ENCODE results near the gene ANKRD65.
"Not testable (repeated sequence)": the region's sequence is repeated elsewhere in the genome, so short reads cannot be mapped to it uniquely, and the experiment has no call there.

ANKRD65 gene

DNA sequence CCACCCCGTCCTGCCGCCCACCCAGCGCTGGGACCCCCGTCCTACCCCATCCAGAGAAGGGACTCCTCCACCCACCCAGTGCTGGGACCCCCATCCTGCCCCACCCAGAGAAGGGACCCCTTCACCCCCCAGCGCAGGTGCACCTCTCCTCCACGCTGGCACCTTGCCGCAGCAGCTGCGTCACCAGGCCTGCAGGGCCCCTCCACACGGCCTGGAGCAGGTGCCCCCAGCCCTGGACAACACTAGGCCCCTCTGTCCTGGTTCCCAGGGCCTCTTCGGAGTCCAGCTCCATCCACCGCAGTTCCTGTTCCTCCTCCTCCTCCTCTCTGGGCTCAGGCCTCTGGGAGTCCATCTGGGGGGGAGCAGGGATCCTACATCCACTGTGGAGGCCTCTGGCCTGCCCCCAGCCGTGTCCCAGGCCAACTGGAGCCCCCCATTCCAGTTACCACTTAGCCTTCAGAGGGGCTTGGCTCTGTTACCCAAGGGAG lies 378 bp downstream of the ANKRD65 start:
- Mint-ChIP-seq H3K27ac (no peak overlapping the region), H3K4me1 (ENCODE audit: low read depth) (peaks cover 5% of the 10 kb centered on the region), H3K36me3 (ENCODE audit: low read depth) (no peaks in the 10 kb centered on the region), H3K27me3 (ENCODE audit: low read depth) (peaks cover 10% of the 10 kb centered on the region), H3K4me3 (no peak overlapping the region), H3K9me3 (no peaks in the 10 kb centered on the region)
- DNase-seq (ENCODE audit: low spot score): no peak

GRCh38 chr1:1419813-1420653 lies 1.0 kb downstream of the ANKRD65 start:
- Mint-ChIP-seq H3K4me1 (ENCODE audit: low read depth) (peaks cover 5% of the 10 kb centered on the region), H3K36me3 (ENCODE audit: low read depth) (no peaks in the 10 kb centered on the region), H3K27me3 (ENCODE audit: low read depth) (peaks cover 7% of the 10 kb centered on the region), H3K9me3 (no peaks in the 10 kb centered on the region), H3K4me3 (no peak overlapping the region), H3K27ac (no peak overlapping the region)
- DNase-seq (ENCODE audit: low spot score): no peak

- no peak for DNase-seq (ENCODE audit: low spot score)
- Mint-ChIP-seq H3K27ac (no peak overlapping the region), H3K4me3 (no peak overlapping the region), H3K9me3 (no peaks in the 10 kb centered on the region), H3K4me1 (ENCODE audit: low read depth) (peaks cover 5% of the 10 kb centered on the region), H3K36me3 (ENCODE audit: low read depth) (no peaks in the 10 kb centered on the region), H3K27me3 (ENCODE audit: low read depth) (peaks cover 4% of the 10 kb centered on the region)
These were observed 1.7 kb downstream of the ANKRD65 start for GRCh38 chr1:1419363-1419812.

GRCh38 chr1:1418464-1419362 lies 2.4 kb downstream of the ANKRD65 start:
- H3K4me1 Mint-ChIP-seq (ENCODE audit: low read depth): peaks cover 5% of the 10 kb centered on the region
- H3K36me3 Mint-ChIP-seq (ENCODE audit: low read depth): no peaks in the 10 kb centered on the region
- H3K27me3 Mint-ChIP-seq (ENCODE audit: low read depth): peaks cover 4% of the 10 kb centered on the region
- no peak for DNase-seq (ENCODE audit: low spot score)
- no peaks in the 10 kb centered on the region for H3K9me3 Mint-ChIP-seq
- no peak overlapping the region for H3K27ac Mint-ChIP-seq
- no peak overlapping the region for H3K4me3 Mint-ChIP-seq

GRCh38 chr1:1417825-1418463 lies 3.1 kb downstream of the ANKRD65 start:
- H3K27ac Mint-ChIP-seq; H3K4me1 Mint-ChIP-seq (ENCODE audit: low read depth); H3K9me3 Mint-ChIP-seq; DNase-seq (ENCODE audit: low spot score); H3K27me3 Mint-ChIP-seq (ENCODE audit: low read depth); H3K36me3 Mint-ChIP-seq (ENCODE audit: low read depth); H3K4me3 Mint-ChIP-seq: not testable (repeated sequence)

DNA sequence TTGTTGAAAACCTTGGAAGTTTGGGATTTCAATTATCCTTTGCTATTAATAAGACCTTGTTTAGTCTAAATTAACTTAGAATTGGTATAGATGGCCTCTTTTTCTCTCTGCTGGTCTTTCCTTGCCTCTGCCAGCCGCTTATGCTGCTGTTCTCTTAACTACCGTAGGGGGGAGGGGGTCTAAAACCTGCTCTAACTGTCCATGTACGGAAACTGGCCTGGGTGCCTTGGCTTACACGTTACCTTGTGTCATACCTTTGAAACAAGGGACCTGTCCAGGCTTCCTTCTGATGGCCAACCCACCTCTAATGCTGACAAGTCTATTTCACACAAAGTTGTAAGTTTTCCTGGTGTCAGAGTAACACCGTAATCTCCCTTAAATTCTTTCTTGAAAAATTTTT lies 3.7 kb downstream of the ANKRD65 start:
- not testable (repeated sequence) for H3K9me3 Mint-ChIP-seq; H3K36me3 Mint-ChIP-seq (ENCODE audit: low read depth); H3K27ac Mint-ChIP-seq; H3K4me1 Mint-ChIP-seq (ENCODE audit: low read depth); H3K4me3 Mint-ChIP-seq; DNase-seq (ENCODE audit: low spot score); H3K27me3 Mint-ChIP-seq (ENCODE audit: low read depth)

- H3K36me3 Mint-ChIP-seq (ENCODE audit: low read depth): peaks cover 2% of the 10 kb centered on the region
- peaks cover 5% of the 10 kb centered on the region for H3K4me1 Mint-ChIP-seq (ENCODE audit: low read depth)
- H3K27ac Mint-ChIP-seq: no peak overlapping the region
- no peak overlapping the region for H3K4me3 Mint-ChIP-seq
- peaks cover 3% of the 10 kb centered on the region for H3K9me3 Mint-ChIP-seq
- no peak for DNase-seq (ENCODE audit: low spot score)
- peaks cover 4% of the 10 kb centered on the region for H3K27me3 Mint-ChIP-seq (ENCODE audit: low read depth)
These were observed 5.3 kb downstream of the ANKRD65 start for GRCh38 chr1:1415751-1416150.

- not testable (repeated sequence) for H3K36me3 Mint-ChIP-seq (ENCODE audit: low read depth); DNase-seq (ENCODE audit: low spot score); H3K9me3 Mint-ChIP-seq; H3K27me3 Mint-ChIP-seq (ENCODE audit: low read depth); H3K4me3 Mint-ChIP-seq; H3K27ac Mint-ChIP-seq; H3K4me1 Mint-ChIP-seq (ENCODE audit: low read depth)
These were observed 8.7 kb downstream of the ANKRD65 start for GRCh38 chr1:1412311-1412902.

DNA sequence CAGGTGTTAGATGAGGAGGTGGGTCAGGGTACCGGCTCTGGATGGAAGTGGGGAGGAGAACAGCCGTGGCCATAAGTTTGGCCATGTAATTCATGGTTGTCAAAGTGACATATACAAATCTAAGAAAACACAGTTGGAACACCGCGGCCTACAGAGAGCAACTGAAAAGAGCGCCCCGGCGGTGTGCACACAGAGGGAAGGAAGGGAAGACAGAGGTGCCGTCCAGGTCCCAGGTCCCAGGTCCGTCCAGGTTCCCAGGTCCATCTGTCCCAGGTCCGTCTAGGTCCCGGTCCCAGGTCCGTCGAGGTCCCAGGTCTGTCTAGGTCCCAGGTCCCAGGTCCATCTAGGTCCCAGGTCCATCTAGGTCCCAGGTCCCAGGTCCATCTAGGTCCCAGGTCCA lies 9.4 kb downstream of the ANKRD65 start:
- peaks cover 8% of the 10 kb centered on the region for H3K4me1 Mint-ChIP-seq (ENCODE audit: low read depth)
- H3K9me3 Mint-ChIP-seq: peaks cover 3% of the 10 kb centered on the region
- H3K36me3 Mint-ChIP-seq (ENCODE audit: low read depth): peaks cover 11% of the 10 kb centered on the region
- no peak overlapping the region for H3K4me3 Mint-ChIP-seq
- H3K27me3 Mint-ChIP-seq (ENCODE audit: low read depth): peaks cover 2% of the 10 kb centered on the region
- DNase-seq (ENCODE audit: low spot score): no peak
- no peak overlapping the region for H3K27ac Mint-ChIP-seq

- H3K27me3 Mint-ChIP-seq (ENCODE audit: low read depth); H3K27ac Mint-ChIP-seq; H3K4me3 Mint-ChIP-seq; DNase-seq (ENCODE audit: low spot score); H3K9me3 Mint-ChIP-seq: not testable (repeated sequence)
- H3K36me3 Mint-ChIP-seq (ENCODE audit: low read depth): peaks cover 24% of the 10 kb centered on the region
- H3K4me1 Mint-ChIP-seq (ENCODE audit: low read depth): peaks cover 14% of the 10 kb centered on the region
These were observed 10.8 kb downstream of the ANKRD65 start for GRCh38 chr1:1410238-1410637.

GRCh38 chr1:1407636-1408318 lies 13.3 kb downstream of the ANKRD65 start:
- DNase-seq (ENCODE audit: low spot score): peak; percentile 20
- Mint-ChIP-seq H3K4me3 (peak overlapping the region; percentile 87), H3K36me3 (ENCODE audit: low read depth) (peaks cover 38% of the 10 kb centered on the region), H3K27me3 (ENCODE audit: low read depth) (no peaks in the 10 kb centered on the region), H3K27ac (peak overlapping the region; percentile 87), H3K4me1 (ENCODE audit: low read depth) (peaks cover 16% of the 10 kb centered on the region), H3K9me3 (peaks cover 3% of the 10 kb centered on the region)

GRCh38 chr1:1406821-1407635 lies 14.0 kb downstream of the ANKRD65 start, which contains the start of gene MRPL20:
Gene MRPL20, minus strand, starts transcription at chr1:1407293. Its CDS starts 76 bp downstream, at chr1:1407217.
- H3K36me3 Mint-ChIP-seq (ENCODE audit: low read depth): peaks cover 43% of the 10 kb centered on the region

More at GRCh38 chr1:1406821-1407635, 14.0 kb downstream of the ANKRD65 start, which contains the start of gene MRPL20:
- DNase-seq (ENCODE audit: low spot score): peak; percentile 97
- Mint-ChIP-seq H3K4me3 (peak within 1 kb of the TSS; percentile 90), H3K9me3 (no peaks in the 10 kb centered on the region), H3K27ac (peak within 1 kb of the TSS; percentile 94), H3K27me3 (ENCODE audit: low read depth) (no peaks in the 10 kb centered on the region), H3K4me1 (ENCODE audit: low read depth) (peaks cover 18% of the 10 kb centered on the region)

Measured in T-helper 2 cell treated with Interferon-gamma antibody and Interleukin-4, amounts not matched to agents 5 μg/mL and 100 μg/mL, for 36 hours (primary cell).